GM20000 (cell line): ENCODE results near the gene ANXA9.

ENCODE experiments used
- DNase-seq: peaks from one replicate; pipeline ENCODE4 v3.0.0; 2012; ENCODE audit warnings: low spot score
- TF ChIP-seq, protein P1 (sequence below): IDR thresholded peaks from 2 replicates; pipeline ENCODE4 v1.5.1; 2012; ENCODE audit warnings: mild to moderate bottlenecking, control low read depth; ENCODE audit errors: extremely low read depth, missing control alignments

The ANXA9 gene

DNA sequence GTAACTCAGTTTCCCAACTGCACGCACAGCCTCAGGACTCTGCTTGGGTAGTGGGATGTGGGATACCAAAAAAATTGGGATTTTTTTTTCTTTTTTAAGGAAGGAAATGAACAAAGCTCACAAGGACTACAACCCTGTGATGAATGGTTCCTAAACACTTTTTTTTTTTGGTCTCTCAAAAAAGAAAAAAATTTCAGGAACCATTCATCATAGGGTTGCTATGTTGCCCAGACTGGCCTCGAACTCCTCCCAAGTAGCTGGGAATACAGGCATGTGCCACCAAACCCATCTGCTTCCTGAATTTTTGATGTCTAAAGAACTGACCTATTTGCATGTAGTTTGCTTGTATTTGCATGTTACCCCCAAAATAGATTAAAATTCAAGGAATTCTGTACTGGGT lies 17.8 kb downstream of the ANXA9 start:
- no peak for DNase-seq
- TF ChIP-seq, protein P1, sequence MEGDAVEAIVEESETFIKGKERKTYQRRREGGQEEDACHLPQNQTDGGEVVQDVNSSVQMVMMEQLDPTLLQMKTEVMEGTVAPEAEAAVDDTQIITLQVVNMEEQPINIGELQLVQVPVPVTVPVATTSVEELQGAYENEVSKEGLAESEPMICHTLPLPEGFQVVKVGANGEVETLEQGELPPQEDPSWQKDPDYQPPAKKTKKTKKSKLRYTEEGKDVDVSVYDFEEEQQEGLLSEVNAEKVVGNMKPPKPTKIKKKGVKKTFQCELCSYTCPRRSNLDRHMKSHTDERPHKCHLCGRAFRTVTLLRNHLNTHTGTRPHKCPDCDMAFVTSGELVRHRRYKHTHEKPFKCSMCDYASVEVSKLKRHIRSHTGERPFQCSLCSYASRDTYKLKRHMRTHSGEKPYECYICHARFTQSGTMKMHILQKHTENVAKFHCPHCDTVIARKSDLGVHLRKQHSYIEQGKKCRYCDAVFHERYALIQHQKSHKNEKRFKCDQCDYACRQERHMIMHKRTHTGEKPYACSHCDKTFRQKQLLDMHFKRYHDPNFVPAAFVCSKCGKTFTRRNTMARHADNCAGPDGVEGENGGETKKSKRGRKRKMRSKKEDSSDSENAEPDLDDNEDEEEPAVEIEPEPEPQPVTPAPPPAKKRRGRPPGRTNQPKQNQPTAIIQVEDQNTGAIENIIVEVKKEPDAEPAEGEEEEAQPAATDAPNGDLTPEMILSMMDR = no peak

DNA sequence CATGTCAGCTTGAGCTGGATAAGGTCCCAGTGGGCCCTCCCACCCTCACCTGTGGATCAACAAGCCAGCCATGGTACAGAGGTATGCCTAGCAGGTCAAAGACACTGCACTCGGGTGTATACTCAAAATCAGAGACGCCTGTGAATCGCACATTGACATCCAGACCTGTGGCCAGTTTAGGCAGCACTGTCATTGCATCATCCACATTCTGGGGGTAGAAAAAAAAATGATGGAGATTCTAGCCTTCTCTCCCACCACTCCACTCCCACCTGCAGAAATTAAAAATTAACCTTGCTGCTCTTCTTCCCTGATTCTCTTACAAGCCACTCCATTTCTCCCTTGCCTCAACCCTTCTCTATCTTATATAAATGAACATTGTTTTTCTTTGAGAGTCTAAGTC lies 18.3 kb downstream of the ANXA9 start:
- DNase-seq = no peak
- TF ChIP-seq, protein P1 = no peak

DNA sequence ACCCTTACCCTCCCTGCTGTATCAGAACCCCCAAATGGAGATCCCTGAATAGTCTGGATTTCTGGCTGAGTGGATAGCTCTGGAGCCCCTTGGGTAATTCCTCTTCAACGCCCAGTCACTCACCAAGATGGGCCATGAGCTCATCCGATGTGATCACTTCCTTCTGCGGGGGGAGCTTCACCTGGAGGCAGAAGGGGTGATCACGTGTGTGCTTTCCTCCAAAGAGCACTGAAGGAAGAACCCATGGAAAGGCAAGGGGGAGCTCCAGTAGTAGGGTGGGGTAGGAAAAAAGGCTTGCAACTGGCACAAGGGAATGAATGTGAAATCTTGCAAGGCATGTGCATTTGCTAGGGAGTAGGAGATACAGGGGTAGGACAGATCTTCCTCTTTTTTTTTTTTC lies 19.5 kb downstream of the ANXA9 start:
- DNase-seq = no peak
- TF ChIP-seq, protein P1 = no peak

DNA sequence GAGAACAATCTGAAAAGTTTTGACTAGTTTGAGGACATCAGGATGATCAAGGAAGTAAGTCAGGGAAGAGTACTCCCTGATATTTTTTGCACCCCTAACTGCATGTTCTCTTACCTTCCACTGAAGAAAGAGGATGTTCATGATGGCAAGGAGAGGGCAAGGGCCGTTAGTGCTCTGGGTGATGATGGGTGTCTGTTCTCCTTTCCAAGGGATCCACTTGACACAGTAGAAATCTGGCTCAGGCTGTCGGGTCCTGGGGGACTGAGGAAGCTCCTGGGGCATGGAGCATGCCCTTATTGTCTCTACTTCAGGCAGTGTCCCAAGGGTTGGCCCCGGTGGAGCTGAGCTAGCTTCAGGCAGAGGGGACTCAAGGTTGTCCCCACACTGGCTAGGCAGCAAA lies 20.0 kb downstream of the ANXA9 start:
- TF ChIP-seq, protein P1 = no peak
- no peak for DNase-seq

DNA sequence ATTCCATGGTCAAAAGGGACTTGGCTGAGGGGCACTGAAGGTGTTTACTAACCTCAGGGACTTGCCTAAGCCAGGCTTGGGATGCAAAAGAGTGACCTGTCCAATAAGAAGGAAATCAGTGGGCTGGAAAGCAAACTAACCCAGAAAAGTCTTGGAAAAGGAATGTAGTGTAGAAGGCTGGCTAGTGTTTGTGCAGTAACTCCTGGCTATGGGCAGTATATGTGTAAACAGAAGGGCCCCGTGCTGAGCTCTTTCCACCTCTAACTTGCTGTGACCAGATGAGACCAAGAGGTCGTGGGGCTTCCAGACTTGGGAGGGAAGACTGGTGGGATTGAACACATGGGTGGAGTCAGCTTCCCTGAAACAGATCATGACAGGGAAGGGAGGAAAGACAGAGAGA lies 20.5 kb downstream of the ANXA9 start:
- no peak for DNase-seq
- TF ChIP-seq, protein P1 = no peak

DNA sequence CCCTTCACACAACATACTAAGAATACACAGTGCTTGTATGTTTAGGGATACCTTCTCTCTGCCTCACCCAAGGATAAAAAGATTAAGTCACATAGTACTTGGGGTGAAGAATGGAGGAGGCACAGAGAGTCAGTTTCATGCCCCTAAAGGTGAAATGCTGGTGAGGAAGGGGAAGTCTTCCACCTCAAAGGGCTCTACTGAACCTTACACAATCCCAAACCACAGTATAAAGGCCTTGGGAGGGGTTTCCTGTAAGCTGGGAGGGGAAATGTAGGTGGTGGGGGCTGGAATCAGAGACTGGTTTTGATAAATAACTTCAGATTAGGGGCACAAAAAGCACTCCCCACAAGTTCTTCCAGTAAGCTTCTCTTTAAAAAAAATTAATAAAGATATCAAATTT lies 21.1 kb downstream of the ANXA9 start:
- DNase-seq = no peak
- TF ChIP-seq, protein P1 = no peak

DNA sequence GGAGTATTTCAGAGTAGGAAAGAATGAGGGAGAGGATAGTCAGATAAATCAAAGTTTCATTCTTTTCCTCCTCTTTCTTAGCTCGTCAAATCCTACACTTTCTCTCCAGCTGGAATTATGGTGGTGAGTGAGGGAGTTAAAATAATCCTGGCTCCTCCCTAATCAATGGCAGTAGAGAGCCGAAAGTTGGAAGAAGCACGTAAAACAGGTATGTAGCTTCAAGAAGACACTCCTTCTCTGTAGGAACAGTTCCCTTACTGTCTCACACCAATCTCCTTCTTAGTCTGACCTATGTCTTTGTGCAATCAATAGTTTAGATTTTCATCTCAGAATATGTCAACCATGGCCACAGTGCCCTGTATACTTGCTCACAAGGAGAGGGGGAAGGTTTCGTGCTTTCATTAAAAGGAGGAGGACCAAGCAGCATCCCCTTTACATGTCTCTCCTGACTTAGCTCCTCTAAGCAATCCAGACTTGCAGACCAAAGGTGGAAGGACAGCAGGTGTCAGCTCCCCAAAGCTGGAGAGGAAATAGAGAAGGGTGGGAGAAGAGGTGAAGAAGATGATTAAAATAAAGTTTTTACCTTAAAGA lies 23.7 kb downstream of the ANXA9 start:
- TF ChIP-seq, protein P1 = no peak
- no peak for DNase-seq
